HG03139 (cell line): ENCODE data around the gene RAI2.
"Not testable (repeated sequence)": the region's sequence is repeated elsewhere in the genome, so short reads cannot be mapped to it uniquely, and the experiment has no call there.

Source experiments
- ATAC-seq: cut with Tn5 transposase; IDR thresholded peaks from one replicate; pipeline ENCODE4 v1.9.1; 2021; ENCODE audit not compliant: unreplicated experiment

Gene RAI2

GRCh38 chrX:17786554-17787347, 74.3 kb downstream of the RAI2 start:
- ATAC-seq: not testable (repeated sequence)

GRCh38 chrX:17779434-17779833, 81.7 kb downstream of the RAI2 start:
- ATAC-seq: no peak

GRCh38 chrX:17778997-17779396, 82.1 kb downstream of the RAI2 start:
- no peak for ATAC-seq

- ATAC-seq: no peak
Measured at GRCh38 chrX:17774053-17774452, 87.0 kb downstream of the RAI2 start.

- no peak for ATAC-seq
Measured at GRCh38 chrX:17773221-17773876, 87.7 kb downstream of the RAI2 start.

- ATAC-seq: no peak
Measured at GRCh38 chrX:17769701-17770269, 91.3 kb downstream of the RAI2 start.

- no peak for ATAC-seq
Measured at GRCh38 chrX:17768997-17769396, 92.1 kb downstream of the RAI2 start.

GRCh38 chrX:17767734-17768133, 93.4 kb downstream of the RAI2 start:
- ATAC-seq: no peak

GRCh38 chrX:17759990-17760389, 101.1 kb downstream of the RAI2 start:
- ATAC-seq: no peak

GRCh38 chrX:17758382-17758781, 102.7 kb downstream of the RAI2 start:
- peak; percentile 96 for ATAC-seq

GRCh38 chrX:17750436-17750835, 110.7 kb downstream of the RAI2 start:
- ATAC-seq: no peak
